GM06990 (cell line): ENCODE measurements around the gene PAN3.

Experiments
- DNase-seq: peaks from one replicate; pipeline ENCODE4 v3.0.0-alpha.2; 2011; ENCODE audit not compliant: insufficient read length; ENCODE audit errors: extremely low read depth
- H3K27me3 ChIP-seq: replicated peaks from 2 replicates; pipeline ENCODE4 v1.6.0; 2011; ENCODE audit warnings: low read length; ENCODE audit not compliant: control insufficient read depth, insufficient read depth
- H3K36me3 ChIP-seq: 2 replicates; pipeline ENCODE4 v1.5.1; 2011; ENCODE audit warnings: low read length; ENCODE audit not compliant: control insufficient read depth, insufficient read depth
- H3K4me3 ChIP-seq: replicated peaks from 2 replicates; pipeline ENCODE4 v1.5.1; 2011; ENCODE audit warnings: low read depth, mild to moderate bottlenecking, control low read depth, low read length
- TF ChIP-seq, protein P1 (sequence below): IDR thresholded peaks from 2 replicates; pipeline ENCODE4 v1.5.1; 2011; ENCODE audit warnings: low read length, control low read depth, mild to moderate bottlenecking, inconsistent platforms; ENCODE audit not compliant: insufficient read depth, poor library complexity, severe bottlenecking

Gene PAN3

DNA sequence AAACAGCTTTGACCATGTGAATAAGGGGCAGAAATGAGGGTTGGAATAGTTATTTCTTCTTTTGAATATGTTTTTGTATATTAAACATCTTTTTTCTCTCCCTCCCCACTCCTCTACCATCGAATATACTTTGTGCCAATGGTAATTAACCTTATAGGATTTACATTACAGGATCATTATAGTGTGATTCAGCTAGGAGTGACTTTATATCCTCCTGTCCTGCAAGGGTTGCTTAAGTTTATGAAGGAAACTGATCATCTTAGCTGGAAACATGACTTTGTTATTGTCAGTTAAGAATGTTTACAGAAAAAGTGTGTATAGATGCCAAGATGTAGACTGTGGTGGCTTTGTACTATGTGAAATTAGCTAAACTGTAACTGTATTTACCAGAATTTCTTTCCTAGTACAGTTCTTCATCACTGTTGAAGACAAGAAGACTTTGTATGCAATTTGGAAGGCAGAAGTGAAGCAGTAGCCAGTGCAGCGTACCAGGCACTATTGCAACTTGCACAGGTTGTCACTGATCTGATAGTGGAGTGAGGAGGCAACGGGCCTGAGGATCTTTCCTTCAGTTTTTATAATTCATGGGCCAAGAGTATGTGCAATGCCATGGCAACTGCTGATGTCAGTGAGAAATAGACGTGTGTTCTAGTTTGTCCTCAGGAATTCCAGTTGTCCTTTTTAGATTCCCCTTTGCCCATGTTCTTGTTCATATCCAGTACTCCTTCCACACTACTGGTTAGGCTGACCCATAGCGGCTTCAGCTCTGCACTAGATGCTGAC, 8.2 kb upstream of the PAN3 start:
- H3K4me3 ChIP-seq: no peak overlapping the region
- TF ChIP-seq, protein P1, sequence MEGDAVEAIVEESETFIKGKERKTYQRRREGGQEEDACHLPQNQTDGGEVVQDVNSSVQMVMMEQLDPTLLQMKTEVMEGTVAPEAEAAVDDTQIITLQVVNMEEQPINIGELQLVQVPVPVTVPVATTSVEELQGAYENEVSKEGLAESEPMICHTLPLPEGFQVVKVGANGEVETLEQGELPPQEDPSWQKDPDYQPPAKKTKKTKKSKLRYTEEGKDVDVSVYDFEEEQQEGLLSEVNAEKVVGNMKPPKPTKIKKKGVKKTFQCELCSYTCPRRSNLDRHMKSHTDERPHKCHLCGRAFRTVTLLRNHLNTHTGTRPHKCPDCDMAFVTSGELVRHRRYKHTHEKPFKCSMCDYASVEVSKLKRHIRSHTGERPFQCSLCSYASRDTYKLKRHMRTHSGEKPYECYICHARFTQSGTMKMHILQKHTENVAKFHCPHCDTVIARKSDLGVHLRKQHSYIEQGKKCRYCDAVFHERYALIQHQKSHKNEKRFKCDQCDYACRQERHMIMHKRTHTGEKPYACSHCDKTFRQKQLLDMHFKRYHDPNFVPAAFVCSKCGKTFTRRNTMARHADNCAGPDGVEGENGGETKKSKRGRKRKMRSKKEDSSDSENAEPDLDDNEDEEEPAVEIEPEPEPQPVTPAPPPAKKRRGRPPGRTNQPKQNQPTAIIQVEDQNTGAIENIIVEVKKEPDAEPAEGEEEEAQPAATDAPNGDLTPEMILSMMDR: no peak
- H3K27me3 ChIP-seq: no peaks in the 10 kb centered on the region
- DNase-seq: no peak
- no peaks in the 10 kb centered on the region for H3K36me3 ChIP-seq

DNA sequence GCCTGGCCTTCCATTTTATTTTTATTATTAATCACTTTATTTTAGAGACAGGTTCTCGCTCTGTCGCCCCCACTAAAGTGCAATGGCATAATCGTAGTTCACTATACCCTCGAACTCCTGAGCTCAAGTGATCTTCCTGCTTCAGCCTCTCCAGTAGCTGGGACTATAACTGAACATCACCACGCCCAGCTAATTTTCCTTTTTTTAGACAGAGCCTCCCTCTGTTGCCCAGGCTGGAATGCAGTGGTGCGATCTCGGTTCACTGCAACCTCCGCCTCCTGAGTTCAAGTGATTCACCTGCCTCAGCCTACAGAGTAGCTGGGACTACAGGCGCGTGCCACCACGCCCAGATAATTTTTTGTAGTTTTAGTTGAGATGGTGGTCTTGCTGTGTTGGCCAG, 6.7 kb upstream of the PAN3 start:
- H3K36me3 ChIP-seq: no peaks in the 10 kb centered on the region
- DNase-seq: no peak
- H3K27me3 ChIP-seq: no peaks in the 10 kb centered on the region
- TF ChIP-seq, protein P1: no peak
- no peak overlapping the region for H3K4me3 ChIP-seq

DNA sequence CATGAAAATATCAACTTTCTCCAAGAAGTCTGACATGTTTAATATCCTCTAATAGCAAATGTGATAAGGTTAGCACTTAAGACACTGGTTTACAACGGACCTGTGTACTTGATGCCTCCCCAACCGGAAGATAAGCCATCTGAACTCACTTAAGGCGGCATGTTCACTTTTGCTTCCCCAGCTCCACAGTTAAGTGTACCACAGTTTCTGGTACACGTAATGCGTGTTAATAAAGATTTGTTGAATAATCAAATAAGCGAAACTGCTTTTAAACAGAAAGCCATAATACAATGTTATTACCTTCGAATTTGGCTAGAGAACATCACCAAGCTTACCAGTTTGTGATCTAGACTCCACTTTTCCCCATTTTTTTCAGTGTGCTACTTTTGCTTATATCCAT, 1.4 kb upstream of the PAN3 start:
- Histone ChIP-seq H3K27me3 (no peaks in the 10 kb centered on the region), H3K4me3 (peak overlapping the region; percentile 69), H3K36me3 (no peaks in the 10 kb centered on the region)
- TF ChIP-seq, protein P1: no peak
- peak; percentile 22 for DNase-seq

DNA sequence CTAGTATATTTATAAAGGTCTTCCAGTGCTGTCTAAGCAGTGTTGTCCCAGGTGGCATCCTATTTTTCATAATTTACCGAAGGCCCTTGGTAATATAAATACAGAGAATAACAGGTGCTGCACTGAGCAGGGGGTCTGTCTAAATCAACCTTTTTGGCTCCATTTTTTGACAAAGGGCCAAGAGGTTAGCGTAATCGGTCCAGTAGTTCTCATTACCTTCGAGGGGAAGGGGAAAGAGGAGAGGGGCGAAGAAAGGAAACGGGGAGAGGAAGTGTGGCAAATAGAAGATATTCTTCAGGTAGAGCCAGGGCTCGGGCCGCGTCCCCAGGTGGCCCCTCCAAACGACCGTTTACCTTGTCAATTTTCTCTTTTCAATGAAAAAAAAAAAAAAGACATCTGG, 749 bp upstream of the PAN3 start:
- DNase-seq: no peak
- TF ChIP-seq, protein P1: no peak

DNA sequence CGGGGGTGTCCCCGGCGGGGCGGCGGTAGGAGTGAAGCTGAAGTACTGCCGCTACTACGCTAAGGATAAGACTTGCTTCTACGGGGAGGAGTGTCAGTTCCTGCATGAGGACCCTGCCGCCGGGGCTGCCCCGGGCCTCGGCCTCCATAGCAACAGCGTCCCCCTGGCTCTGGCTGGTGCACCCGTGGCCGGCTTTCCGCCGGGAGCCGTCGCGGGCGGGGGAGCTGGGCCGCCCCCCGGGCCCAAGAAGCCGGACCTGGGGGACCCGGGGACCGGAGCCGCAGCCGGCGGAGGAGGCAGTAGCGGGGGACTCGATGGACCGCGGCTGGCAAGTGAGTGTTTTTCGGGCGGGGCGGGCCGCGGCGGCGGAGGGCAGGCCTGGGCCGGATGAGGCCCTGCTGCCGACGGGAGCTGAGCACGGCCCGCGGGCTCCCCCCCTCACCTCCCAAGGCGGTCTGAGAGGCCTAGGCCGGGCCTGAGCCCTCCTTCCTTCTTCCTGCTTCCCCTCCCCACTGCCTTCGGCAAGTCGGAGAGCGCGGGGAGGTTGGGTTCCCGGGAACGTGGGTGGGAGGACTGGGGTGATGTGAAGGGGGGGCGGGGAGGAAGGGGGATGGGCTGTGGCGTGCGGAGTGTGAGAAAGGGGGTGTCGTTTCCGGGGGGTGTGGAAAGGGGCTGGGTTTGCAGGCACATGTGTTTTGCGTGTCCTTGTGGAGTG, 568 bp downstream of the PAN3 start:
- no peaks in the 10 kb centered on the region for H3K27me3 ChIP-seq
- TF ChIP-seq, protein P1: no peak
- peak; percentile 89 for DNase-seq
- no peaks in the 10 kb centered on the region for H3K36me3 ChIP-seq
- H3K4me3 ChIP-seq: peak overlapping the region; percentile 69

More for the DNA sequence above, 749 bp upstream of the PAN3 start:
- Histone ChIP-seq H3K4me3 (peak overlapping the region; percentile 69), H3K27me3 (no peaks in the 10 kb centered on the region), H3K36me3 (no peaks in the 10 kb centered on the region)
